SW480 (cell line): ENCODE results near the gene VCL.
A peak's percentile ranks its signal among the peaks of the same experiment; 100 is the strongest.

Experiments used
- DNase-seq: peaks from one replicate; pipeline ENCODE4 v3.0.0-alpha.2; 2016; ENCODE audit warnings: low spot score

VCL gene

DNA sequence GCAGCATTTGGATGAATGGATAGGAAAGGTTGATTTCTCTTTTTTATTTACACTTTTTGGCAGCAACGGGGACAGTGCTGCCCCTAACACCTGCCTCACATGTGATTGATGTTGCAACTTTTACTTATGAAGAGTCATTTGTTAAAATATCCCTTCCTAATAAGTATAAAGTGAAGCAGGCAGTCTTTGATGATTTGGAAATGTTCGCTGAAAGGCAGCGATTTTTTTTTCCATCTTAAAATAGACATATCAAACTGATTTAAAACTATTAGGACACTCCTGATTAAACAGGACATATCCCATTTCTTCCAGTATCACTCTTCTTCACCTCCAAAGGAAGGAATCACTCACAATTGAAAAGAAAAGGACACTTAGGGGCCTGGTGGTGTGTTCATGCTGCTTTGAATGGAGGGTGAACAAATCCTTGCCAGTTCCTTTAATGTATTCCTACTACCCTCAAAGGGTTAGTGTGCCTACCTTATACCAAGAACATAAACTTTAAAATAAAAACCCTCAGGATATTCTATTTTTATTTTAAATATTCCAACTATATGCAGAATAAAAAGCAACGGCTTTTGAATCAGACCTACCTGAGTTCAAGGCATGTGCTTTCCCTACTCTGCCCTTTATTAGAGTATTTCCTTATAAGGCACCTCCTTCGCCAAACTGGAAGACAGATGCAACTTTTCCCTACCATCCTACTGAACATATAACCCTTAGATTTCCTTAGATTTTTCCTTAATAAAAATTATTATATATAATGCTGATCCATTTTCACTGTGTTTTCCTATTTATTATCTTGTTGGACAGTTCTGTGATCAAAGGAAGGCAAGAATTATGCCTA is 154.2 kb downstream of the VCL start:
- DNase-seq, result no peak

DNA sequence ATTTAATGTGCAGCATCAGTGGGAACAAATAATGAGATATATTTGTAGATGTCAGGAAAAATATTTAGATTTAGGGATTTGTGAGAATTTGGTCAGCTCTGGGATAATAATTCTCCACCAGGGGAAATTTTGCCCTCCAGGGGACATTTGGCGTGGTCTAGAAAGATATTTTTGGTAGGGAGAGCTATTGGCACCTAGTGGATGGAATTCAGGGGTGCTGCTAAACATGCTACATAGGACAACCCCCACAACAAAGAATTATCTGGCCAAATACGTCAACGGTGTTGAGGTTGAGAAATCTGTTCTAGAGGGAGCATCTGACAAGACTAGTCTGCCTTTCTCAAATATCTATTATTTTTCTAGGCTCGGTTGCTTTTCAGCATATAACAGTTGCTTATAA is 155.2 kb downstream of the VCL start:
- peak; percentile 63 for DNase-seq

DNA sequence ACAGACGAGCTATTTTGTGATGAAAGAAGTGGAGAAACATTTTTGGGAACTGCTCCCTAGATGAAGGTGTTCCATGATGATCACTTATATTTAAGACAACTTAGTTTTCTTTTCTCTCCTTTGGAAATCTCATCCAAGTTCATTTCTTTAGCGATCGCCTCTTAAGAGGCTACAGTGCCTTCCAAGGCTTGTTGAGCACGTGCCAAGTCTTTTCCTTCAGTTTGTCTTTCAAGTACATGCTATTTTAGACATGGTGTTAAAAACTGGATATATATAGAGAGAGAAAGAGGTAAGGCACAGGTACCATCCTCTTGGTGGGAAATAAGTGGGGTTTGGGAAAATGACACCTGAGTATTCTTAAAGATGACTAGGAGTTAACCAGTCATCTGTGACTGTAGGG is 155.8 kb downstream of the VCL start:
- DNase-seq, result no peak

DNA sequence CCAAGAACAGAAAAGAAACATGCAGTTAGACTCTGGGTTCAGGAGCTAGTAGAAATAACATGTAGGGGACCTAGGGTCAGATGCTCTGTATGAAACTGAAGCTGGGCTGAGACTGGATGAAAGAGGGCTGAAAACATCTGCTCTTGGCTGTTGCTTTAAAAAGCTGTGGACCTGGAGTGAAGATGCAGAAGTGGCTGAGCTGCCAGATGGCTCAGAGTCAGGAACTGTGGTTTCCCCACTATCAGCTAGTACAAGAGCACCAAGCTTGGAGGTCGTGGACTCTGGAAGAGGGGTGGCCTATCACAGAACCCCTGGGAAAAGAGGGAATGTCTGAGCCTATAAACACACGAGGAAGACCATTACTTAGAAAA is 159.0 kb downstream of the VCL start:
- DNase-seq, result no peak

DNA sequence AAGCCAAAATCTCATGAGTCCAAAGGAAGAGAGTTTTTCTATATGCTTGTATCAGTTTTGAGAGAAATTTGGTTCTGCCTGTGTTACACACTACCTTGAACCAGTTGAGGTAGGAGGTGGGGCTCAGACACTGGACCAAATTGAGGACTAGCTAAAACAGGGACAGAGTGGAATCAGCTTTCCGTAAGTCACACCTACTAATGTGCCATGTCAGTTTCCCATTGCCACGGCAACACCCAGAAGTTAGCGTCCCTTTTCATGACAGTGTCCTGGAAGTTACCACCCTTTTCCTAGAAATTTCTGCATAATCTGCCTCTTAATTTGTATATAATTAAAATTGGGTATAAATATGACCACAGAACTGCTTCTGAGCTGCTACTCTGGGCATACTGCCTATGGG is 162.1 kb downstream of the VCL start:
- no peak for DNase-seq

DNA sequence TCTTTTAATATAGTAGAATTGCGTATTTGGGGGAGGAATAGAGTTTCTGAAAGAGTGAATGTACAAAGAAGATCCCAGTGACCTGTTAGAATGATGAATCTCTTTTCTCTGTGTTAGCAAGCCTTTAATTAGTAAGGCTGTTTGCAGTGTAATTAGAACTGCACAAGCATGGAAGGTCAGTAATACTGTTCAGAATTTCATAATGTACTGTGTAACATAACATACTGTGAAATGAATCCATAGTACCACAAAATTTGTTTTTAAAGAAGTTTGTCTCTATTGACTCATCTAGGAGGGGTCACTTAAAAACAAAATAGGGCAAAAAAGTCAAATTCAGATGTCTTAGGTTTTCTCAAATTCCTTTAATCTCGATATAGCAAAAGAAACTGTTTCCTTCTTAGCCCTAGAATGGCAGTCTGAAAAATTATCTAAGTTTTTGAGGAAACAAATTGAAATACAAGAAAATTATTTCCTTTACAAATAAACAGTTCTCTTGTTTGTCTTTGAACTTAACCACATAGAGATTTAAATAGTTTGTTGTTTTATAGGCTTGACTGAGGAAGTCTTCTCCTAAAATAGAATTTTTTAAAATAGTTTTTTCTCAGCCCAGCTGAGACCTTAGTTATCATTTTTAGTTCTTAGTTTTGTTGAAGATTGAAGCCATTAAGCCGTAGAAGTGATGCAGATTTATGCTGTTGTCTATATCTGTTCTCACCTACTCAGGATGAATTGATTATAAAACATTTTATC is 165.6 kb downstream of the VCL start:
- no peak for DNase-seq

DNA sequence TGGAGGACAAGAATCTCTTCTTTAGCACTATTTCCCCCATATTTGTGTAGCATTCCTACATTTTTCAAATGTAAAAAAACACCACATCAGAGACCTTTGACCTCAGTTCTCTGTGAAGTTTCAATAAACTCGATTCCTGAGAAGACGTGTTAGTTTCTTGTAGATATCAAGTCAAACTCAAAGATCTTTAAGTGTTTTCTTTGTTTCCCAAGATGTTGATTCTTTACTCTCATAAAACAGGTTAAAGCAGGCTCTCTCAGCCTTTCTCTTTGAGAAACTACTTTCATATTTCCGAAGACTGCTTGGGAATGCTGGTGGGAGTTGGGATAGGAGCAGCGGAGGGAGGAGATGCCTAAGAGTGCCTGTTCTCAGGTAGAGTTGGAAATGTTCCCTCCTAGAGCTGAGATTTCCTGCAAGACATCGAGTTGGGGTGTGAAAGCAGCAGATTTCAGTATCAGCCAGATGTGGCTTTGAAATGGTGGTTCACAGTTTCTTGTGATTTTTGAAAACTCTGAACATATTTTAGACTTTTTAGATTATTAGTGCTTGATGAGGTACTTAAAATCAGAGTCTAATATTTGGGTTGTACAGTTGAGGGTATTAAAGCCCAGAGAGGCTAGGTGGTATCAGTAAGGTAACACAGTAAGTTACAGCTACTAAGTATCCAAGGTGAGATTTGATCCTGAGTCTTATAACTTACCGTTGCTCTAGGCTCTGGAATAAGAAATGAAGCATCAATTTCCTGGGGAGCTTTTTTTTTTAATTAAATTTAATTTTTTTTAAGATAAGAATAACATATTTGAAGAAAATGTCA is 167.0 kb downstream of the VCL start:
- DNase-seq, result no peak

DNA sequence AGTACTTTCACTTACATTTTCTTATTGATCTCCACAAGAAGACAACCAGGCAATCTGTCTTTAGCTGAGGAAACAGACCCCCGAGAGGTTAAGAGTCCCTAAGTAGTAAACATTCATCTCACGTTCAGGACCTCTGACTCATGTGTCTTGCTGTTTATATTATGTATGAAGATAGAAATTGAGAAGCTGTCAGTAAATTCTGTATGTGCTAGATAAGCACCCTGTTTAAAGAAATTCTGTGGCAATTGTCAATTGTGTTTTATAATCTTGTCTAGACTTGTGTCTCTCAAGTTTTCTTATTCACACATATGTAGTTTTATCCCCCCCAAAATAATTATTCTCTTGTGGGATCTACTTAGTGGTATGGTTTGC is 167.6 kb downstream of the VCL start:
- no peak for DNase-seq

DNA sequence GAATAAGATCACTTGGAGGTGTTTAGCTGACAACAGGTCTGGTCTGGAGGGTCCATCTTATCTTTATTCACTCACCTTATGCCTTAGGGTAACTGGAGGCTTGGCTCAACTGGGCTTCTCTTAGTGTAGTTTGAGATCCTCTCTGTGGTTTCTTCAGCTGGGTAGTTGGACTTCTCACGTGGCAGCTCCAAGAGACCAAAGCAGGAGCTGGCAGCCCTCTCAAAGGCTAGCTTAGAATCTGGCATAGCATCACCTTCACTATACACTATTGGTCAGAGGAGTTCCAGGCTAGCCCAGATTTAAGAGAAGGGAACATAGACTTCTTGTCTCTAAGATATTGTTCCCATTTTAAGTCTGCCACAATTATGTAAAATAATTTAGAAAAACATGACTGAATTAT is 169.5 kb downstream of the VCL start:
- no peak for DNase-seq
